ENCODE data around the gene CCM2.
"Not testable (repeated sequence)": the region's sequence is repeated elsewhere in the genome, so short reads cannot be mapped to it uniquely, and the experiment has no call there.

CCM2 gene

GRCh38 chr7:45001826-45002225 is 1.8 kb downstream of the CCM2 start:
- no peak for DNase-seq

- DNase-seq: no peak
These were observed 3.8 kb downstream of the CCM2 start for GRCh38 chr7:45003789-45004188.

- no peak for DNase-seq
These were observed 7.1 kb downstream of the CCM2 start for GRCh38 chr7:45007106-45007505.

- DNase-seq: no peak
These were observed 7.7 kb downstream of the CCM2 start for GRCh38 chr7:45007571-45008328.

GRCh38 chr7:45013465-45013967 is 13.5 kb downstream of the CCM2 start:
- no peak for DNase-seq

- no peak for DNase-seq
These were observed 15.3 kb downstream of the CCM2 start for GRCh38 chr7:45015313-45015712.

- DNase-seq: no peak
These were observed 17.3 kb downstream of the CCM2 start for GRCh38 chr7:45017253-45017652.

- DNase-seq: no peak
These were observed 20.9 kb downstream of the CCM2 start for GRCh38 chr7:45020915-45021314.

- DNase-seq: peak in 1 of 2 donors; percentile 87
These were observed 21.7 kb downstream of the CCM2 start for GRCh38 chr7:45021604-45022296.

- no peak for DNase-seq
These were observed 24.2 kb downstream of the CCM2 start for GRCh38 chr7:45024126-45024744.

- DNase-seq: not testable (repeated sequence)
These were observed 25.5 kb downstream of the CCM2 start for GRCh38 chr7:45025473-45025872.

- no peak for DNase-seq
These were observed 26.0 kb downstream of the CCM2 start for GRCh38 chr7:45026013-45026412.

- DNase-seq: peak; percentile 15 to 89
These were observed 27.2 kb downstream of the CCM2 start for GRCh38 chr7:45026984-45027773.

- DNase-seq: no peak
These were observed 27.7 kb downstream of the CCM2 start for GRCh38 chr7:45027774-45028114.

GRCh38 chr7:45028138-45028919 is 28.3 kb downstream of the CCM2 start:
- DNase-seq: no peak

GRCh38 chr7:45028920-45029344 is 28.9 kb downstream of the CCM2 start:
- no peak for DNase-seq

- no peak for DNase-seq
These were observed 31.8 kb downstream of the CCM2 start for GRCh38 chr7:45031829-45032228.

- no peak for DNase-seq
These were observed 32.4 kb downstream of the CCM2 start for GRCh38 chr7:45032421-45032820.

GRCh38 chr7:45033261-45033930 is 33.4 kb downstream of the CCM2 start:
- DNase-seq: no peak

GRCh38 chr7:45033931-45034290 is 33.9 kb downstream of the CCM2 start:
- DNase-seq: no peak

- DNase-seq: not testable (repeated sequence)
These were observed 34.7 kb downstream of the CCM2 start for GRCh38 chr7:45034710-45035109.

- DNase-seq: no peak
These were observed 35.4 kb downstream of the CCM2 start for GRCh38 chr7:45035371-45035770.

Measured in bone marrow (tissue), 2 donors.